Effector CD8-positive, alpha-beta T cell (primary cell): ENCODE data around the gene ZNF385D.
"Not testable (repeated sequence)": the region's sequence is repeated elsewhere in the genome, so short reads cannot be mapped to it uniquely, and the experiment has no call there.

Experiments used
- DNase-seq: peaks from one replicate; lab custom pipeline; 2025; lab: John Stamatoyannopoulos, UW

The ZNF385D gene

DNA sequence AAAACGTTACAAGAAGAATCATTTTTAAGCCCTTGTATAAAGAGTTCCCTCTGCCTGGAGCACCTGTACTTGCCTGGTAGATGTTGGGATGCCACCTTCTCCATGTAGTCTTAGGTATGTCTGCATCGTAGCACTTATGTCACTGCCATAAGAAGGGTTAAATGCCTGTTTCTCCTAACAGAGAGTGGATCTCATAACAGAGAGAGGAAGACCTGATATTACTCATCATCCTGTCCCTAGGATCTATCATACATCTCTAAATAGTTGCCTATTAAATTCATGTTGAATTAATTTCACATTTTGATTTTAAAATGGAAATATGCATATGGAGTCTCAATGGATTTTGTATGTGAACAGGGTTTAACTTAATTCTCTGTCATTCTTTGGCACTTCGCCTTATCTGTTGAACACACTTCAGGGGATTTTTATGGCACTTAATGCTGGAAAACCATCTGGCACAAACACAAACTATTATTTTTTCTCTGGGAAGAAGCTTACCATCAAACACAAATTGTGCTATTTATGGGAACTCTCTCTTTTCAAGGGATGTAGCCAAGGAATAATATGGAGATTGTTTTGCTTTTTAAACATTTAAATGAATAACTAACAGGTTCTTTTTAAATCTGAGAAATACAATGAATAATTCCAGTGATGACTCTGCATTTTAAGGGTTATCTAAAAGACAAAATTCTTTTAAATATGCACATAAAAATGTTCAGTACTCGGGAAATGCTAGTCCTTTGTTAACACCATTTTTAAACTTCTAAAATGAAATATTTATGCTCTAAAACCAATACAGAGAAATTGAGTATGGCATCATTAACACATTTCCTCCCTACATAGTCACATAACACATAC lies 230.7 kb downstream of the ZNF385D start:
- no peak for DNase-seq

DNA sequence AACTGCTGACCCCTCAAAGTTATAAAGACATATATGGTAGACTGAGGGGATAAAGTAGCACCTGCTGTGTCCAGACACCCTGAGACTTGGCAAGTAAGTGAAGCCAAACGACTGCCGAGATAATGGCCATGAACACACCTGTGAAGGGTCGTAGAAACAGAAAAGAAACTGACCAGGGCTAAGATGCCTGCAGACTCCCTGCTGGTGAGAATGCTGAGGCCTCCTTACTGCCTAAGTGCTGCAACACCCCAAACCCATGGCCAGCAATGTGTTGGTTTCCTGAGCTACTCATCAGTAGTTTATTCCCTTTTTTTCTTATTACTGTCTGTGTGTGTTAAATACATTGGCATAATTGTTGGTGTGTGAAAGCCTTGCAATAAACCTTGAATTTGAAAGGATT lies 233.8 kb downstream of the ZNF385D start:
- no peak for DNase-seq

DNA sequence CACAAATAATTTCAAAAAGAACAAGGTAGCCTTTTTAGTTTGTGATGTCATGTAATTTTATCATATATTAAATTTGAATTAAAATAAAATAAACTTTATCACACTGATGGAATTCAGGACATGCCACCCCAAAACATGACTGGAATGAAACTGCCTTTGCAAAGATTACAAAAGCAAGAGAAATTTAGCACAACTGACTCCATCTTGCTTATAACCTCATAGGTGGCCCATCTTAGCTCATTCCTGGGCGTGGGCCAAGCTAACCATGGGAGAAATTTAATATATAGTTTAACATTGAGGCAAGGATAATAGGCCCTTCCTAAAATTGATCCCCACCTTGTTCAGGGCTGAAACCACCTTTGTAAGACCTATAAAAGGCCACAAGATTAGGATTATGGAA lies 235.6 kb downstream of the ZNF385D start:
- DNase-seq: no peak

DNA sequence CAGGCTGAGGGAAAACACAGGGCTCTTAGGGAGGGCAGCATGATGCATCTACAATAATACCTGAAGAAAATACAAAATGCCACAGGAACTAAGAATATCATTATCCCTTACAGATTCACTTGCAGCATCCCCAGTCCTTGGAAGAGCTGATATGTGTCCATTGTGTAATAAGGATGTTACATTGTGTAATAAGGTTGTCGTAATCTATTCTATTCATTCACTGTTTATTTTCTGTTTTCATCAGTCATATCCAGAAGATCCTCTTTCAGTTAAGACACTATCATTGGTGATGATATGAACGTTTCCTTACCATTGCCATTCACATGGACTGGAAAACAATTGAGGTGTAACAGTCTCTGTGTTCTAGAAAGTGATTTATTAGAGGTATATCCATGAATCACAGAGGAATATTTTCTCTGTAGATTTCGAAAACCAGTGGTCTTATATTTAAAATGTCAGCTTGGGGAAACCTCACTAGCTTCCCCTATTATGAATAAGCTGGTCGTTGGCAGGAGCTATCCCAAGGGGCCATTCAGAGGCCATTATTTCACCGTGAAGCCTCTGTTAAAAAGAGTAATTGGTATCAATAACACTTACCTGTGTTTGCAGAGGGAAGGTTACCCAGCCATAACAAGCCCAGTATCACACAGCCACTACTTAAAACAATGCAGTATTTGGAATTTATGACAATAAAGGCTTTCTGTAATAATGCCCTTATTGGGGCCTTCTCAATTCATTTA lies 241.1 kb downstream of the ZNF385D start:
- no peak for DNase-seq

DNA sequence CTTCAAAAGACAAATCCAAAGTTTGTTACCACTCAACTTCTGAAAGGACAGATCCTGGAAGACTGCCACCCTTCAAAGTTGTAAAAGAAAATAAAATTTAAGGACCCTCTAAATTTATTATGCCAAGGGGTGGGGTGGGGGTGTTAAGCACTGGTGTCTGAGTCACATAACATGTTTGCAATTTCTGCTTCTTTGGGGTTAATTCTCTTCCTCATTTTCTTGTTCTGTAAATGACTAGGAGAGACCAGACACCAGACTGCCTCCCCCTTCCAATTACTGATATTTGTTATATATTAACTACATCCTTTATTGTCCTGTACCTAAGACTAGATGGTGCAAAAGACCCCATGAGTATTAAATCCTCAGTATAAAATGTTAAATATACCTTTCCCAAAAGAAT lies 242.8 kb downstream of the ZNF385D start:
- DNase-seq: no peak

DNA sequence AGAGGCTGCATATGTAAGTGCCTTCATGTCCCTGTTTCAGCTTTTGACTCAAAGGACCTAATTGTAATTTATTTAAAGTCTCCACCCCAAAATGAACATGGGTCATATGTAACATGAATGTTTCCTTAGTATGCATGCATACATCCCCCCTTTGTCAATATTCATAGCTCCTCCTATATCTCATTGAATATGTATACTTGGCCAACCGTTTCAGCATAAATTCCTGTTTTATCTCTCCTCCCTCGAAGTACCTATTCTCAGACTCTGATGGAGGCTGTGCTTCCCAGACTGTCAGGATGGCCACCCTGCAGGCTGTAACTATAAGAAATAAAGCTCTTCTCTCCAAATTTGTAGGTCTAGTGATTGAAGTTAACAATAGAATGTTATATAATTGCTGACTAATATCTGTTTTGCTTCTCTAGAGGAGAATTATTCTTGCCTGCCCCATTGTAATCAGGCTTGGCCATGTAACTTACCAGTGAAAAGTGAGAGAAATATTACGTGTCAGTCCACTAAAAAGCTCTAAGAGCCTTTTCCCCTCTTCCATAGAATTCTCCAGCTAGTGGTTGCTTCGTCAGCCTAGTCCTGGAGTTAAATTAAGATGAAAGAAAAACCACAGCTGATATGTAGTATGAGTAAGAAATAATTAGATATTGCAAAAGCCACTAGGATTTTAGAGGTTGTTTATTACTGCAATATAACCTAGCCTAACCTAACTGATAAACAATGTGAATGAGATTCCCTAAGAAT lies 245.1 kb downstream of the ZNF385D start:
- DNase-seq: no peak

DNA sequence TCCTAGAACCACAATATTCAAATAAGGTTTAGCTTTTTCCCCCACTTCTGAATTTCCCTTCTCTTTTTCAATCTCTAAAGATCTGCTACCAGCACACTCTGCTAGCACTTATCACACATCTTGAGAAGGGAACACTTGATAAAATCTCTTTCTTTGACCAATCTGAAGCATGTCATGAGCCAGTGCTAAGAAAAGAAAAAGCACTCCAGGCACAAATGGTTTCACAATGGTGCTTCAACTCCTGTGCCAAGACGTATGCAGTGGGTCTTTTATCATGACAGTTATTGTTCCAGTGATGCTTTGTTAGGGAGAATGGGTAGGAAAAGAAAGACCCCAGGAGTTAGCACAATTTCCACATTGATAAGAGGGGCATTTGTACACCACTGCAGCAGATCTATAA lies 248.4 kb downstream of the ZNF385D start:
- no peak for DNase-seq

DNA sequence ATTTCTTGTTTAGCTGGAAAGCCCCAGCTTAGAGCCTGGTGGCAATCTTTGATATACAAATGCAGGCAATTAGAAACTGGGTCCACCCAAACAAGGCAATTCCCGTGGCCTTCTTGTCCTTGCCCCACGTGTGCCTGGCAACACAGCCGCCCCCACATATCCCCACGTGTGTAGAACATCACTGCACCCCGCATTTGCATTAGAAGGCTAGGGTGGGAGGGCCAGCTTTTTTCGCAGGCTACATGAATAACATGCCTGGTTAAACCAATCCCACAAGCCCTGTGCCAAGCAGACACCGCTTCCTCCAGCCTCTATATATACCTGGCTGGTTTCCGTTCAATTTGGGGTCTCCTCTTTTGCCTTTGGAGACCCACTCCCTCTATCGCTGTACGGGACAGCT lies 250.2 kb downstream of the ZNF385D start:
- DNase-seq: no peak

DNA sequence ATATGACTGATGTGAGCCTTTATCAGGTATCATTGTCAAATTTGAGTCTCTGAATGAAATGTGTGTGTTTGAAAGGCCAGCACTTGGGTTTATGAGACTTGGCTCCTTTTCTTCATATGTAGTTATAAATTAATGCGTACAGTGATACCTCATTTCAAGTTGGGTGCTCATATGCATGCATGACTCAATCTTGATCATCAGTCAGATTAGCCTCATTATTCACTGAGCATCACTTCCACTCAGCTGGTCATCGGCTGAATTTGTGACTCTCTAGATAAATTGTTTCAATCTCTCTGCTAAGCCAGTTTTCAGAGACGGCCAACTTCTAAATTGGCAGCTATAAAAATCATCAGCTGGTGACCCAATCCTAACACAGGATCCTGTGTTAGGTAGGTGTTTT lies 260.3 kb downstream of the ZNF385D start:
- not testable (repeated sequence) for DNase-seq

DNA sequence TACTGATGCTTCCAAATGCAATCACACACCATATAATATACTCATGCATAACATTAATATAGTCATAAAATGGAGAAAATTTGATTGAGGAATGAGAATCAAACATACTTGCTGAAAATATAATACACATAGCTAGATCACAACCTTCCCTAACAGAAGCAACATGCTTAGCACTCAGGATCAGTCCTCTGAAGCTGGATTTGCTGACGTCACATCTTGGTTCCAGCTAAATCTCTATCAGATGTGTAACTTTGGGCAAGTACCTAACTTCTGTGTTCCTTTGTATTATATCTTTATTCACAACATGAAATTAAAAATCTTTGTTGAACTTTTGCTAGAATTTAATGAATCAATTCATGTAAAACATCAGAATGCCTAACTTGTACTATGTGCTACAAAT lies 263.5 kb downstream of the ZNF385D start:
- no peak for DNase-seq

DNA sequence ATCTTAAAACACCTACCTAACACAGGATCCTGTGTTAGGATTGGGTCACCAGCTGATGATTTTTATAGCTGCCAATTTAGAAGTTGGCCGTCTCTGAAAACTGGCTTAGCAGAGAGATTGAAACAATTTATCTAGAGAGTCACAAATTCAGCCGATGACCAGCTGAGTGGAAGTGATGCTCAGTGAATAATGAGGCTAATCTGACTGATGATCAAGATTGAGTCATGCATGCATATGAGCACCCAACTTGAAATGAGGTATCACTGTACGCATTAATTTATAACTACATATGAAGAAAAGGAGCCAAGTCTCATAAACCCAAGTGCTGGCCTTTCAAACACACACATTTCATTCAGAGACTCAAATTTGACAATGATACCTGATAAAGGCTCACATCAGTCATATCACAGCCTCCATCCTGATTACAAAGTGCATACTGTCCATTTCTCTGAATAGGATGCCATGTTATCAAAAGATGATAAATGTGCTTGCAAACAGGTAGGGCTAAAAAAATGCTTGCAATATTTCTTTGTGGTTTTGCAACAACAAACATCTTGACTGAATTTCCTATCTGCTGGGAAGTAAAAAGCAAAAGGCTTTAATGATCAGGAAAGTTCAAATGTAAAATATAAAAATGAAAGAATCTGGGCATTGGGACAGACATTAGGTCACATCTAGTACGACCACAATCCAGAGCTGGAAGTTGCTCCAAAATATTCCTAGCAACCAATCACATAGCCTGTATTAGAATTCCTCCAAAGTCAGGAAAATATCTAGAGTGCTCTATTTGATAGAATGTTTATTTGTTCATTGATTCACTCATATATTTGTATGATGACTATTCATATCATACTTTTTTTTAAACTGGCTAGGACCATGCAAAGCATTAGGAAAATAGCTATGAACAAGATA lies 264.7 kb downstream of the ZNF385D start:
- not testable (repeated sequence) for DNase-seq

DNA sequence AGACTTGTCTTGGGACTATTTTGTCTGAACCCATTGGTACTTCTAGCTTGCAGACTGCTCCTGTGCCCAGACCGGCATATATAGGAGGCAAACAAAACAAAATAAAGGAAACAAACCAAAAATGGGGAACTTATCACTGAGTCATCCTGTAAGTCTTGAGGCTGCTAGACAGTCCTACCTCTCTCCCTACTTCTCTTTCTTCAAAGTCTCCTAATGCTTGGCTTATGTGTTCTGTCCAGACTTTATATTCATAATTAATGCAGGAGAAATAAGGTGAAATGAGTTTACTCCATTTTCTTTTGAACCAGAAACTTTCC lies 266.2 kb downstream of the ZNF385D start:
- no peak for DNase-seq

DNA sequence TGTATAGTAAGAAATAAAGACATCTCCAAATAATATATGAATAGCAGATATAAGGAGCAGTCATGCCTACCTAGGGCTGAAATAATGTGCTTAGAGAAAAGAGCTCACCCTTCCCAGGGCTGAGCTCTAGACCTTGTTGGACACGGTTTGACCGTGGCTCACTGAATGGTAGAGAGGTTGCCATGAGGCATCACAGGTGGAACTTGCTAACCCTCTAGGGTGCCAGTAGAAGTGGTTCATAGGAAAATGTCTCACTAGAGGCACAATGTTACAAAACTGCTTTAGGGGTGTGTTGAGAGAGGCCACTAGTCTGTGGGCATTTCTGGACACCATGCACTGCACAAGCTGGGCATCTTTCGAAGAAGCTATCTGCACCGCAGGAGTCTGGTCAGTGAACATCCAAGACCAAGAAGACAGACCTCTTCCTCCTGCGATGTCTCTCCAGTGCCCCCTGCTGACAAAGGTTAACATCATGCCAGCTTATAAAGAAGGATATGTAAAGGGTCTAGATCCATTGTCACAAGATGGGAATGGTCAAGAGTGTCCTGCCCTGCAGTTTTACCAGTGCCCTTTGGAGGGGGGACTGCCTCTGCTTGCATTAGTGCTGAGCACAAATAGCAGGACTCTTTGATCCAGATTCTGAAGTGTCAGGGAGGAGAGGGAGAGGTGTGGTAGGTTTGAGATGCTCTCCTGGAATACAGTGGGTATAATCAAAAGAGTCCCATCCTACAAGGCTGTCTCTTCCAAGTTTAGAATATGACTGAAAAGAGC lies 266.8 kb downstream of the ZNF385D start:
- DNase-seq: no peak

DNA sequence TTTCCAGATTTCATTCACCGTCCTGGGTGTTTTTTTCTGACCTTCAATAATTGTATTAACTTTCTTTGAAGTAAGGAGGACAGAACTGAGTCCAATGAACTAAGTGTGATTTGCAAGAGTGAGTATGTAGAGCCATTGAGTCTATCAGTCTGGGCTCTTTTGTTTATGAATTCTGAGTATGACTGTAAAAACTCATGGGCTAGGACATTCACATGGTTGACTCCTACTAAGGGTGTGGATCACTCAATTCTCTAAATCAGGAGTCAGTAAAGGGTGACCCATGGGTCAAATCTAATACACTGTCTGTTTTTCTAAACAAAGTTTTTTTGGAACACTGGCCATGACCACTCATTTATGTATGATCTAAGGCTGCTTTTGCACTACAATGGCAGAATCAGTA lies 269.0 kb downstream of the ZNF385D start:
- no peak for DNase-seq

DNA sequence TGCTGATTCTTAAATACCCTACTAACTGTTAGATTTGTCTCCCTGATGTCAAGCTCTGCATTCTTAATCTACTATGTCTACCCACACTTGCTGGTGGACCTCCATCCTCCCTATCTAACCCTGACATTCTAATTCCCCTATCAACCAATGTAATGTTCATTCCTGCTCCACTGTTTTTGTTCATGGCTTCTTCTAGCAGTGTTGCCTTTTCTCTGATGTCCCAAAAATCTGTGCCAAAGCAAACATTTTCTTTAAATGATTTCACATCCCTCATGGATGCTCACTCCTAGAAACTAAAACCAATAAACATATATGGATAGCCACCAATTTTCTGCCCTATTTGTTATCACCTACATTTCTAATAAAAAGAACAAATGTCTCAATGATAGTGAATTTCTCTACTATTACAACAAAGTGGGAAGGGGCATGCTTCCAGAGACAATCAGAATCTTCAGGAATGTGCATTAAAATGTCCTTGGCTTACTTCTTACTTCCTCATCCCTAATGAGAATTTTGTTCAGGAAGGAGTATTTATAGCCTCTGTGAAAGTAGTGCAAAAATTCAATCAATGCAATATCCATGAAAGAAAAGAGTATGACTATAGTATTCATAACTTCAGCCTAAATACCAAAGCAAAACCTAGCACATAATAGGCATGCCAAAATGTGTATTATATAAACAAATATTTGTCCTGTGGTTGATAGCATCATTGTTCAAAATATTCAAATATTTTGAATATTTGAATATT lies 273.3 kb downstream of the ZNF385D start:
- DNase-seq: no peak

DNA sequence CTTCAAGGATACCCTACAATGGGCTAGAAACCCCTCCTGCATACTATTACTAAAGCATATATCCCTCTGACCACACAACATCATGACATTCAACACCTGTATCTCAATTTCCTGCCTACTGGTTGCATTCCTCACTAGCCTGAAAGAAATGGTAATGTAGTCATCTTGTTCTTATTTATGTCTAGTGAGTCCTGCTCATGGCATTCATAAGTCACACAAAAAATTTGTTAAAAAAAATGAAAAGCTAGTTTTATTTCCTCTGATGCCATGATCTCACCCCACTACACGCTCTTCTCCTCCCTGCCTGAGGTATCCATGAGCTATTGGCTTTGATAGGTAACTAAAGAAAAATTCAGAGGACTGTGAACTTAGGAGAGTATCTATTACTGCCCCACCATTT lies 284.5 kb downstream of the ZNF385D start:
- no peak for DNase-seq

DNA sequence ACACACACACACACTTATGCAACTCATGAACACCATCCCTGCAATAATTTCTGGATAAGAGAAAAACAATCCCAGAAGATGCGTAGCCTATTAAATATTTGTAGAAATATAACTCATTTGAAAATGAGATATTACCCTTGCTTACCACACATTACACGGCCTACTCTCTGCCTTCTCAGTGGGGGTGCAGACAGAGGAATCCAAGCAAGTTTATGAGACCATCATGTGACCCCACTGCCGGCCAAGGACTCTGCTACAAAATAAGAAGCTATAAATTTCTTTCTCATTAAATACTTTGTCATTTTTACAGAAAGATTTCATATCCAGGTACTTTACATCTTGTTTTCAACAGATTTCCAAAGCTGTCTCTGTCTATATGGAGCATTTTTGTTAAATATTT lies 286.3 kb downstream of the ZNF385D start:
- DNase-seq: no peak

DNA sequence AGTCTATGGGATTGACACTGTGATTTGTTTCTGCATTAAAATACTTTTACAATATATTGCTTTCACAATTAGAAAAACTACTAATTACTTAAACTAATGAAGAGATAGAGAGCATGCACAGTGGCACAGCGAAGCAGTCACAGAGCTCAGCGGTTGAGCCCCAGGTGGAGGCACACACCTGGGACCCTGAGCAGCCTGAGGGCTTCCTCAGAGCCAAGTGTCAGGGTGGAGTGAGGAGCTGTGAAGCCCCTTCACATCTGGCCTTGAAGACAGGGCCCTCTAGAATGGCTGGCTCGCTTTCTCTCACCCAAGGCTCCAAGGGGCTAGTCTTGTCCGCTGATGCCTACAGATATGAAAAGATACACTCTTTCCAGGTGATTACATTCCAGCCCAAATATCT lies 287.7 kb downstream of the ZNF385D start:
- no peak for DNase-seq

DNA sequence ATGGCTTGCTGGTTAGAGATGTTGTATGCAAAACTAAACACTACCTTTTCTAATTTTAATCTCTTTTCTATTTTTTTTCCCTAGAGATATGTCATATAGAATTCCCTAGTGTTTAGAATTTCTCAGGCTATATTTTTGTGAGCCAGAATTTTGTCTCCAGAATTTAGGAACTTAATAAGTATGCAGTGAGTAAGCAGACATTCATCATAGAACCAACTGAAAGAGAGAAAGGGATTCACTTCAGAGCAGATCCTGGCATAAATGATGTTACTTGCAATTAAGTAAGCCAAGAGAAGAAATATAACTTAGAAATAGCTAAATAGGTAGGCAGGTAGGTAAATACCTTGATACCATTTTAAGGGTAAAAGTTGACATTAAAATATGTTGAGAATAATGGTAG lies 288.9 kb downstream of the ZNF385D start:
- DNase-seq: no peak

DNA sequence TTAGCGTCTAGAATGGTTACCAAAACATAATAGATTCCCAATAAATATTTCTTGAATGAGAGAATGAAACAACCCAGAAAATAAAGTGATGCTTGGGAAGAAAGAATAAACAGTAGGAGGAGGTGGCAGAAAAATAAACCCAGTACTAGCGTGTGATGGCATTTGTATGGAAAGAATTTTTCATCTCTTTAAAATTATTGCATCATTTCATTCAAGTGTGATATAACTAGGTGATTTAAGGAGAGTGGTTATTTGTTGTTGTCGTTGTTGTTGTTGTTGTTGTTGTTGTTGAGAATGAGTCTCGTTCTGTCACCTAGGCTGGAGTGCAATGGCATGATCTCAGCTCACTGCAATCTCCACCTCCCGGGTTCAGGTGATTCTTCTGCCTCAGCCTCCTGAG lies 293.9 kb downstream of the ZNF385D start:
- DNase-seq: no peak
